ENCODE measurements around the gene FKBP2.

The FKBP2 gene

DNA sequence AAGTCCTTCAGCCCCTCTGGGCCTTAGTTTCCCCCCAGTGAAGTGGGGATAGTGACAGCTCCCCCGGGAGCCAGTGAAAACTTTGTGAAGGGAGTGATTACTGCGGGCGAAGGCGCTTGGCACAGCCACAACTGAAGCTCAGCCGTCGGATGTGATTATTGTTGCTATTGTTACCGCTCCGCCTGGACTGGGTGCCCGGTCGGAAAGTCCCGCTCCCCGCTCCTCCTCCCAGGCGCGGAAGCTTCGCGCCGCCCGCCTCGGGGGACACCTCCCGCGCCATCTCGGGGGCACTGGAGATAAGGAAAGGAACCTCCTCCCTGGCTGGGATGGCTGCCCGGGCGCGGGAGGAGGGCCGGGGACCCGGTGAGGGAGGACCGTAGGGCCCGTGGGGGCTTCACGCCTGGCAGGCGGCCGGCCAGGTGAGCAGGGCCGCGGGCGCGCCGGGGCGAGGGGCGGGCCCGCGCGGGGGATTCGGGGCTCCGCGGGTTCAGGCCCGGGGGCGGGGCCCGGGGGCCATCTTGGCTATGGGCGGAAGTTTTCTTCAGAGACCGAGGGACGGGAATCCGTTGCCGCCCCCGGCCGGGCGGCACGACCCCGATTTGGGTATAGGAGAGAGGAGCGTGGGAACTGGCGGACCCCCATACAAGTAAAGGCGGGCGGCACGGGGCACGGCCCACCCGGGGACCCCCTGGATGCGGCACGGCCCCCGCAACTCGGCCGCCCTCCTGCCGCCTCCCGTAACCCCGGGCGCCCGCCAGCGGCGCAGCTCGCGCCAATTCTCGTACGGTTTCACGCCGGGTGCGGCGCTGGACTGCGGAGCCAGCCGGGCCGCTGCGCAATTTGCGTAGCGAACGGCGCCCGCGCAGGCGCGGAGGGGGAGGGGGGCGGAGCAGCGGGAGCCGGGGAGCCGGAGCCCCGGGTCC, 44.3 kb downstream of the FKBP2 start, which contains the start of gene GPR137:
GPR137 (plus strand) TSS at position 887 of the 923 bp plus-strand sequence. CDS start 677 bp downstream, outside the sequence.
- DNase-seq (ENCODE audit: low read depth in 2 of 2): peak; percentile 82 to 85

DNA sequence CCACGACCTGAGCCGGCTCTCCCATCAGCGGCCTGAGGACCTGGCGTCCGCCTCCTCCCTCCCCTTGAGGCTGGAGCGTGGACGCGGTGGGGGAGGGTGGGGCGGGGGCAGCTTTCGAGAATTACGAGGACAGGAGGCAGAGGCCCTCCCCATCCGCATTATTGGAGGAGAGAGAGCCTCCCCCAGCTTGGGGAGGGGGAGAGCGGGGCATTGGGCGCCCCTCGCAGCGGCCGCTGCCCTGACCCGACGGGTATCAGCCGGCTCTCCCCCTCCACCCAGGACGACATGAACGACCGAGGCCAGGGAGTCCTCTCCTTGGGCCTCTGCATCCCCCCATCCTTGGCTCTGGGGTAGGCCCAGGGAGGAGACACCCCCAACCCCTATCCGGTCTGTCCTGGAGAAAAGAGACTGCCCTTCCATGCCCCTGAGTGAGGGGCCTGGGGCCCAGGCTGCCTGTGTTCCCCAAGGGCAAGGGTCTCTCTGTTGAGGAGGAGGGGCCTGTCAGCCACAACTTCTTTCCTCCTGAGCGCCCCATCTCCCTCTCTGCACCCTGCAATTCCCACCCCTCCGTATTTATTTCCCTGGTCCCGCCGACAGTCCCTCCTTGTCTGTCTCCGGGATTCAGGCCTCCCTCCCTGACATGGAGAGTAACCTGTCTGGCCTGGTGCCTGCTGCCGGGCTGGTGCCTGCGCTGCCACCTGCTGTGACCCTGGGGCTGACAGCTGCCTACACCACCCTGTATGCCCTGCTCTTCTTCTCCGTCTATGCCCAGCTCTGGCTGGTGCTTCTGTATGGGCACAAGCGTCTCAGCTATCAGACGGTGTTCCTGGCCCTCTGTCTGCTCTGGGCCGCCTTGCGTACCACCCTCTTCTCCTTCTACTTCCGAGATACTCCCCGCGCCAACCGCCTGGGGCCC, 45.2 kb downstream of the FKBP2 start:
- DNase-seq (ENCODE audit: low read depth in 2 of 2): no peak

DNA sequence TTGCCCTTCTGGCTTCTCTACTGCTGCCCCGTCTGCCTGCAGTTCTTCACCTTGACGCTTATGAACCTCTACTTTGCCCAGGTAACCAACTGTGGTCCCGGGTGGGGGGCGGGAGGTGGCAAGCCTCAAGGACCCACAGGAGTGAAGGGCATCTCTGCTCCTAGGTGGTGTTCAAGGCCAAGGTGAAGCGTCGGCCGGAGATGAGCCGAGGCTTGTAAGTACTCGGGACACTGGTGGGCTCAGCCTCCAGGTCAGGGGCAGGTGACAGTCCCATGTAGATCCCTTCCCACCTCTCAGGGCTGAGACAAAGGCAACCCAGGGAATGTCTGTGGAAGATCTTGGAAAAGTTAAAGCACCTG, 45.9 kb downstream of the FKBP2 start:
- DNase-seq (ENCODE audit: low read depth in 2 of 2): no peak

DNA sequence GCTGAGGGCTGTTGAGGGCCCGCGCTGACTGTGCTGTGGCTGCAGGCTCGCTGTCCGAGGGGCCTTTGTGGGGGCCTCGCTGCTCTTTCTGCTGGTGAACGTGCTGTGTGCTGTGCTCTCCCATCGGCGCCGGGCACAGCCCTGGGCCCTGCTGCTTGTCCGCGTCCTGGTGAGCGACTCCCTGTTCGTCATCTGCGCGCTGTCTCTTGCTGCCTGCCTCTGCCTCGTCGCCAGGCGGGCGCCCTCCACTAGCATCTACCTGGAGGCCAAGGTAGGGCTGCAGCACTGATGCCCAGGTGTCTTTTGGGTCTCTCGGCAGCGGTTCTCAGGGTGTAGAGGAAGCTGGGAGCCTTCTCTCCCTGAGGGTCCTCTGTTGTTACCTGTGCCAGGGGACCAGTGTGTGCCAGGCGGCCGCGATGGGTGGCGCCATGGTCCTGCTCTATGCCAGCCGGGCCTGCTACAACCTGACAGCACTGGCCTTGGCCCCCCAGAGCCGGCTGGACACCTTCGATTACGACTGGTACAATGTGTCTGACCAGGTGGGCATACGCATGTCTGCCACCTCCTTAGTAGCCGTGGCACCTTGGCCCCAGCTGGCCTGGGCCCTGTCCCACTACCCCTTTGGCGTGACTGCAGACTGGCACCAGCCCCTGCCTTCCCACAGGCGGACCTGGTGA, 46.9 kb downstream of the FKBP2 start:
- DNase-seq (ENCODE audit: low read depth in 2 of 2): no peak

DNA sequence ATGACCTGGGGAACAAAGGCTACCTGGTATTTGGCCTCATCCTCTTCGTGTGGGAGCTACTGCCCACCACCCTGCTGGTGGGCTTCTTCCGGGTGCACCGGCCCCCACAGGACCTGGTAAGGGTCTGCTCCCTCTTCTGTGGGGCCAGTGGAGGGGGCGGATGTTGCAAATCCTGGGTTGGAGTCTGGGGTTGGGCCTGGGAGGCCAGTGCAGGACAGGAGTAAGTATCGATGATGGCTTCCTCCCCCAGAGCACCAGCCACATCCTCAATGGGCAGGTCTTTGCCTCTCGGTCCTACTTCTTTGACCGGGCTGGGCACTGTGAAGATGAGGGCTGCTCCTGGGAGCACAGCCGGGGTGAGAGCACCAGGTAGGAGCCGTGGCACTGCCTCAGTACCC, 47.5 kb downstream of the FKBP2 start:
- no peak for DNase-seq (ENCODE audit: low read depth in 2 of 2)

DNA sequence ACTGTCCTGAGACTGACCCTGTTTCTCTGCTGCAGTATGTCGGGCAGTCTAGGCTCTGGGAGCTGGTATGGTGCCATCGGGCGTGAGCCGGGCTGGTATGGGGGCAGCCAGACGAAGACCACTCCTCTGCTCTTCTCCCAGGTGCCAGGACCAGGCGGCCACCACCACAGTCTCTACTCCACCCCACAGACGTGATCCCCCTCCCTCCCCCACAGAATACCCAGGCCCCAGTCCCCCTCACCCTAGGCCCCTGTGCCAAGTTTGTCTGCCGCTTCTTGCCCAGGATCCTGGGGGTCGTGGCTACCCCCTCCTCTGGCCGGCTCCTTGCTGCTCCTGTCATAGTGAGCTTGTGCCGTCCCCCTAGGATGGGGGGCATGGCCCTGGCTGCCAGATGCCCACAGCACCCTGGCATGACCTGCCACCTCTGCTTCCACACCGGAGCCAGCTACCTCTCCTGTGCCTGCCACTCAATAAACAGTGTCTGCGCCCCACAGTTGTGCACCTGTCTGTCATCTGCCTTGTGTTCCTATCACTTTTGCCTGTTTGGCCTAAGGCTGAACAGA, 48.2 kb downstream of the FKBP2 start:
- DNase-seq (ENCODE audit: low read depth in 2 of 2): no peak

DNA sequence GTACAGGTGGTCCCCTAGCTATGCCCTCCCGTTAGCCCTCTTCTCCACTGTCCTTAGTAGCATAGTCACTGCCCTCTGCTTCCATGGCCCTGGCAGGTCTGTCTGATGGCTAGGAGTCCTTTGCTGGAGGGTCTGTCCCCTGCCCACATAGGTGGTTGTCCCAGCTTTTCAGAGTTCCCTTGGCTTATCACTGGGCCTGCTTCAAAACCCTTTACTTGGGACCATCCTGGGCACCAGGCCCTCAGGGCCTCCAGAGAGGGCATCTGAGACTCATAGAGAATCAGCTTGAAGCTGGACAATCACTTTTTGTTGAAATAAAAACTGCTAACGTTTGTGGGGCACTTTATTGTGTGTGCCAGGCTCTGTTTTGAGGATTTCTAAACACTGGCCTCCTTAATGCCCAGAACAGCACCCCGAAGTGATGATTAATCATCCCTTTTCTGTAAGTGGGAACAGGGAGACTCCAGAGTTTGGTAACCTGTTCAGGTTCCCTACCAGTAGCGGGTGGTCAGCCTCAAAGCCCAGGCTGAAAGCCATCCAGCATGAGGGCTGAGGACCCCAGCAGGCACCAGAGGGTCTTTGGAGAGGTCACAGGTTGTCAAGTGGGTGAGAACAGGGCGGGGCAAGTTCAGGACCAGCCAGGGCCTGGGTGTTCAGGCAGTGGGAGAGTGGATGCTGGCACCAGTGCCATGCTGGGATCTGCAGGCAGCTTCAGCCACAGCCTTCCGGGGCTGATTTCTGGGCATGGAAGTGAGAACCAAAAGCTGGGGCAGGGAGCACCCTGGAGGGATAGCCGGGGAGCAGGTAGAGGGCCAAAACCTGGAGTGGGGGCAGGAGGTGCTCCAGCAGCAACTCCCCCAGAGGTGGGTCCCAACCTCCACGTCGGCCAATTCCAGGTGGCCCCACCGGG, 49.7 kb downstream of the FKBP2 start:
- DNase-seq (ENCODE audit: low read depth in 2 of 2): no peak

DNA sequence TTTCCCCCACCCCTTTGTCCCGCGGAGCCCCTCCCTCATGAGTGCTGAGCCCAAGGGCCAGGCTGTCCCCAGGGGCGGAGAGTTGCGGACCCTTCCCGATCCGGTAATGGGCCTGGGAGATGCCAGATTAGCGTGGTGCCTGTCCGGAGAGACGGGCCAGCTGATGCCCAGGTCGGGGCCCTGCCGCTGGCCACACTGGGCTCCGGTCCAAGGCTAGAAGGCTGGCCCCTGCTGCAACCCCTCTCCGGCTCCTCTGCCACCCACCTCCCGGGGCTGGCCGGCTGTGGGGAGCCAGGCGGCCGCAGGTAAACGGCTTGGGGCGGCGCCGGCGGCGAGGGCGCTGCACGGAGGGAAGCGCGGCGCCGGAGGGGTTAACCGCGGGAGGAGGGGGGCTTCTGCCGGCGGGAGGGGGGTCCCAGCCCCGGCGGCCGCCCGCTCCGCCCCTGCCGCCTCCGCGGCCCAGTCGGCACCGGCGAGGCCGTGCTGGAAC, 50.4 kb downstream of the FKBP2 start, which contains the start of gene KCNK4:
KCNK4 (plus strand) TSS at position 41 of the 490 bp plus-strand sequence. CDS start 1,717 bp downstream, outside the sequence.
- no peak for DNase-seq (ENCODE audit: low read depth in 2 of 2)

DNA sequence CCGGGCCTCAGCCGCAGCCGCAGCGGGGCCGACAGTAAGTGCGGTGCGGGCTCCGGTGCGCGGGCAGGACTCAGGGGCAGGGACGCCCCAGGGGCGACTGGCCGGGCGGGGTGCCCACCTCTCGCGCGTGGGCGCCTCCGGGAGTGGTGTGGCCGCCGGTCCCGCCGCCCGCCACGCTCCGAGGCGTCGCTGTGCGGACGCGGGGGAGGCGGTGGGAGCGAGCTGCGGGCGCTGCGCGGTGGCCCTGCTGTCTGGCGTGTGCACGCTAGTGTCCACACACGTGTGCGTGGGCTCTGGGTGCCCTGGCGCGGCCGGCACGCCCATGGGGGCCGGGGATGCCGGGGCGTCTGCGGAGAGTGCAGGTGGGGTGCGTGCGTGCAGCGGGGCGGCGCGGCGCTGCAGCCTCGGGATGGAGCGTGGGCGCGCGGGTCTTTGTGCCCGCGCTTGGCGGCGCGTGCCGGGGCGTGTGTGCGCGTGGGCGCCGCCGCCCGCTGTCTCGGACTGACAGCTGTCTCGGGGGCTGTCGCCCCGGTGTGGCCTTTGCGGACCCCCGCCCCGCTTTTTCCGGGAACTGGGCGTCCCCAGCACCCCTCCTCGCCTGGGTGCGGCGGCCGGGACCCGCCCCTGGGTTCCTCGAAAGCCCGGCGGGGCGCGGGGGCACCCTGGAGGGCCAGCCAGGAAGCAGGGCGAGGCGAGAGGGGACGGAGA, 51.0 kb downstream of the FKBP2 start:
- DNase-seq (ENCODE audit: low read depth in 2 of 2): no peak

DNA sequence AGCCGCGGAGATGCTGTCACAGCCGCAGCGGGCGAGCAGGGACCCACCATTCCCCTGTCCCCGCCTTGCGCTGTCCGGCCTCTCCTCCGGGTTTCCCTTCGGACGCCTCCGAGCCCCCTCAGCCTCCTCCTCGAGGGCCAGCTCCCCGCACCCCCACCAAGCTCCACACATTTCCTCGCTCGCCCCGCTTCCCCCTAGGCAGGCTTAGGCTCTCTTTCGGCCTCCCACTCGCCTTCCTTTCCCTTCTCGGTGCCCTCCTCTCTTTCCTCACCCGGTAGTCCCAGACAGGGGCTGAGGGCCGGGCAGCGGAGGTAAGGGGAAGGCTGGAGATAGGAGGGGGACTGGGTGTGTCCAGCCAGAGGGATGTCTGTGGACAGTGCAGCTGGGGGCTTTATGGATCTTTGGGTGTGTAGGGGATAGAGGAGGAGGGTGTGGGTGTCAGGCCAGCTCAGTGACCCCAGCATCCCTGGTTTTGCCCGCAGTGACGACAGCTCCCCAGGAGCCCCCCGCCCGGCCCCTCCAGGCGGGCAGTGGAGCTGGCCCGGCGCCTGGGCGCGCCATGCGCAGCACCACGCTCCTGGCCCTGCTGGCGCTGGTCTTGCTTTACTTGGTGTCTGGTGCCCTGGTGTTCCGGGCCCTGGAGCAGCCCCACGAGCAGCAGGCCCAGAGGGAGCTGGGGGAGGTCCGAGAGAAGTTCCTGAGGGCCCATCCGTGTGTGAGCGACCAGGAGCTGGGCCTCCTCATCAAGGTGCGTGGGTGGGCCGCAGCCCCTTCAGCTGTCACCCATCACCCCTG, 51.8 kb downstream of the FKBP2 start:
- DNase-seq (ENCODE audit: low read depth in 2 of 2): no peak
